Trophoblast cell (in vitro differentiated cells and primary cell): ENCODE results near the gene OR1E2.
A peak's percentile ranks its signal among the peaks of the same experiment; 100 is the strongest.

Source experiments
- DNase-seq, 2 donors: peaks; one replicate each; pipeline ENCODE4 v3.0.0-alpha.2; 2016
- H2AFZ ChIP-seq: 2 replicates; pipeline ENCODE4 v1.6.1; 2013; ENCODE audit warnings: low read length, moderate library complexity, mild to moderate bottlenecking; ENCODE audit not compliant: insufficient read depth, poor library complexity
- H2AK5ac ChIP-seq: 2 replicates; pipeline ENCODE4 v1.6.1; 2013; ENCODE audit warnings: mild to moderate bottlenecking, low read length
- H2BK120ac ChIP-seq: 2 replicates; pipeline ENCODE4 v1.6.1; 2013; ENCODE audit warnings: low read length, mild to moderate bottlenecking, moderate library complexity; ENCODE audit not compliant: insufficient read depth, poor library complexity
- H2BK12ac ChIP-seq: 2 replicates; pipeline ENCODE4 v1.6.1; 2013; ENCODE audit warnings: mild to moderate bottlenecking, low read length, moderate library complexity
- H2BK5ac ChIP-seq: 2 replicates; pipeline ENCODE4 v1.6.1; 2013; ENCODE audit warnings: low read length, low read depth, moderate library complexity, mild to moderate bottlenecking; ENCODE audit not compliant: poor library complexity
- H3K14ac ChIP-seq: 2 replicates; pipeline ENCODE4 v1.6.1; 2013; ENCODE audit warnings: mild to moderate bottlenecking, low read length
- H3K18ac ChIP-seq: 2 replicates; pipeline ENCODE4 v1.6.1; 2013; ENCODE audit warnings: mild to moderate bottlenecking, low read length
- H3K23ac ChIP-seq: 2 replicates; pipeline ENCODE4 v1.6.1; 2013; ENCODE audit warnings: low read length
- H3K27ac ChIP-seq: 2 replicates; pipeline ENCODE4 v1.5.1; 2013; ENCODE audit warnings: low read depth, mild to moderate bottlenecking, inconsistent platforms, low read length, moderate library complexity
- H3K27me3 ChIP-seq: 2 replicates; pipeline ENCODE4 v1.6.1; 2013; ENCODE audit warnings: inconsistent platforms, mild to moderate bottlenecking, low read length, moderate library complexity; ENCODE audit not compliant: insufficient read depth
- H3K36me3 ChIP-seq, 2 experiments: 1 replicate in 1 of 2; 2 replicates in 1 of 2; pipeline ENCODE4 v1.6.1; 2013; ENCODE audit warnings: low read length in 2 of 2, mild to moderate bottlenecking in 2 of 2, moderate library complexity in 1 of 2; ENCODE audit not compliant: insufficient read depth in 2 of 2, control insufficient read depth in 1 of 2
- H3K4ac ChIP-seq: 2 replicates; pipeline ENCODE4 v1.6.1; 2013; ENCODE audit warnings: low read depth, mild to moderate bottlenecking, low read length, moderate library complexity
- H3K4me1 ChIP-seq, 2 experiments: 1 replicate in 1 of 2; 2 replicates in 1 of 2; pipeline ENCODE4 v1.6.1; 2013; ENCODE audit warnings: low read length in 2 of 2, mild to moderate bottlenecking in 2 of 2, moderate library complexity in 1 of 2; ENCODE audit not compliant: insufficient read depth in 2 of 2, control insufficient read depth in 1 of 2
- H3K4me2 ChIP-seq: 2 replicates; pipeline ENCODE4 v1.6.1; 2013; ENCODE audit warnings: inconsistent platforms, mild to moderate bottlenecking, low read length, moderate library complexity
- H3K4me3 ChIP-seq: 2 replicates; pipeline ENCODE4 v1.5.1; 2013; ENCODE audit warnings: mild to moderate bottlenecking, low read depth, low read length, inconsistent platforms
- H3K79me1 ChIP-seq: one replicate; pipeline ENCODE4 v1.6.1; 2013; ENCODE audit warnings: low read length
- H3K79me2 ChIP-seq: 2 replicates; pipeline ENCODE4 v1.6.1; 2013; ENCODE audit warnings: low read length, mild to moderate bottlenecking; ENCODE audit not compliant: control insufficient read depth, insufficient read depth, poor library complexity
- H3K9ac ChIP-seq: 2 replicates; pipeline ENCODE4 v1.6.1; 2013; ENCODE audit warnings: mild to moderate bottlenecking, low read length
- H3K9me3 ChIP-seq: 2 replicates; pipeline ENCODE4 v1.6.1; 2013; ENCODE audit warnings: low read depth, mild to moderate bottlenecking, control low read depth, inconsistent platforms, low read length; ENCODE audit not compliant: insufficient read depth
- H4K12ac ChIP-seq: 2 replicates; pipeline ENCODE4 v1.6.1; 2013; ENCODE audit warnings: low read depth, mild to moderate bottlenecking, low read length, moderate library complexity
- H4K8ac ChIP-seq: 2 replicates; pipeline ENCODE4 v1.6.1; 2013; ENCODE audit warnings: low read depth, mild to moderate bottlenecking, low read length, moderate library complexity
- H4K91ac ChIP-seq: one replicate; pipeline ENCODE4 v1.6.1; 2013; ENCODE audit warnings: low read depth, mild to moderate bottlenecking, low read length, moderate library complexity
- WGBS: extraction: QIAGEN DNeasy Blood & Tissue Kit; methylation state at CpG from one replicate; pipeline ENCODE4 v1.1.7; 2013; ENCODE audit warnings: missing lambda C conversion rate; ENCODE audit not compliant: insufficient read length, insufficient coverage; ENCODE audit errors: extremely low coverage; 5-methylcytosine and 5-hydroxymethylcytosine counted together

OR1E2 gene

GRCh38 chr17:3475251-3475685 is 41.6 kb upstream of the OR1E2 start:
- Histone ChIP-seq H3K14ac (no peak overlapping the region), H3K4ac (no peak overlapping the region), H3K36me3 (no peaks in the 10 kb centered on the region), H3K23ac (no peak overlapping the region), H2BK5ac (no peak overlapping the region), H3K18ac (no peak overlapping the region), H3K79me2 (no peaks in the 10 kb centered on the region), H2BK120ac (no peak overlapping the region), H3K9ac (no peak overlapping the region), H3K9me3 (no peaks in the 10 kb centered on the region), H4K12ac (no peak overlapping the region), H3K4me3 (no peak overlapping the region), H3K27me3 (no peaks in the 10 kb centered on the region), H2BK12ac (no peak overlapping the region), H2AFZ (no peak overlapping the region), H3K79me1 (no peaks in the 10 kb centered on the region), H3K27ac (no peak overlapping the region), H3K4me1 (peaks cover 0 to under 1% of the 10 kb centered on the region in 2 experiments), H4K8ac (no peak overlapping the region), H3K4me2 (no peak overlapping the region), H2AK5ac (no peak overlapping the region), H4K91ac (no peak overlapping the region)
- no CpG with 5 or more reads among the region's 4 CpGs for WGBS
- peak in 1 of 2 donors; percentile 14 for DNase-seq

GRCh38 chr17:3474212-3474611 is 40.6 kb upstream of the OR1E2 start:
- no peak overlapping the region for H2BK12ac ChIP-seq
- no peaks in the 10 kb centered on the region for H3K4me1 ChIP-seq
- no peak overlapping the region for H2AK5ac ChIP-seq
- WGBS, result no CpG with 5 or more reads among the region's 3 CpGs
- no peaks in the 10 kb centered on the region for H3K79me1 ChIP-seq
- H3K27ac ChIP-seq, result no peak overlapping the region
- H2AFZ ChIP-seq, result no peak overlapping the region
- no peaks in the 10 kb centered on the region for H3K36me3 ChIP-seq
- no peak overlapping the region for H3K18ac ChIP-seq
- no peaks in the 10 kb centered on the region for H3K9me3 ChIP-seq
- no peak overlapping the region for H4K91ac ChIP-seq
- H3K23ac ChIP-seq, result no peak overlapping the region
- H3K4ac ChIP-seq, result no peak overlapping the region
- H3K9ac ChIP-seq, result no peak overlapping the region
- no peaks in the 10 kb centered on the region for H3K27me3 ChIP-seq
- no peak overlapping the region for H2BK120ac ChIP-seq
- no peak overlapping the region for H2BK5ac ChIP-seq
- no peak overlapping the region for H3K4me3 ChIP-seq
- DNase-seq, result peak in 1 of 2 donors; percentile 49
- H4K8ac ChIP-seq, result no peak overlapping the region
- no peak overlapping the region for H3K4me2 ChIP-seq
- H3K14ac ChIP-seq, result no peak overlapping the region
- no peak overlapping the region for H4K12ac ChIP-seq
- no peaks in the 10 kb centered on the region for H3K79me2 ChIP-seq

GRCh38 chr17:3472137-3472536 is 38.5 kb upstream of the OR1E2 start:
- no peak overlapping the region for H3K14ac ChIP-seq

GRCh38 chr17:3471599-3471998 is 38.0 kb upstream of the OR1E2 start, which contains the start of gene SPATA22:
TSS of gene SPATA22 (minus strand) at chr17:3471819. CDS start at chr17:3469325, 2,494 bp downstream.
- Histone ChIP-seq H3K4me3 (no peak within 1 kb of the TSS), H4K8ac (no peak within 1 kb of the TSS), H4K12ac (no peak within 1 kb of the TSS), H2BK120ac (no peak within 1 kb of the TSS), H3K18ac (no peak within 1 kb of the TSS), H4K91ac (no peak within 1 kb of the TSS), H3K36me3 (no peaks in the 10 kb centered on the region), H3K79me1 (no peaks in the 10 kb centered on the region), H3K9ac (no peak within 1 kb of the TSS), H2AK5ac (no peak within 1 kb of the TSS), H3K4ac (no peak within 1 kb of the TSS), H2AFZ (no peak within 1 kb of the TSS), H2BK12ac (no peak within 1 kb of the TSS), H3K79me2 (no peaks in the 10 kb centered on the region), H2BK5ac (no peak within 1 kb of the TSS), H3K4me2 (no peak within 1 kb of the TSS), H3K27me3 (no peaks in the 10 kb centered on the region), H3K27ac (no peak within 1 kb of the TSS), H3K23ac (no peak within 1 kb of the TSS), H3K14ac (no peak within 1 kb of the TSS), H3K4me1 (no peaks in the 10 kb centered on the region), H3K9me3 (no peaks in the 10 kb centered on the region)
- no peak for DNase-seq
- WGBS, result no CpG with 5 or more reads among the region's 38 CpGs

More at GRCh38 chr17:3472137-3472536, 38.5 kb upstream of the OR1E2 start:
- Histone ChIP-seq H2BK12ac (no peak overlapping the region), H3K79me2 (no peaks in the 10 kb centered on the region), H2AK5ac (no peak overlapping the region), H3K9ac (no peak overlapping the region), H2BK120ac (no peak overlapping the region), H3K4me2 (no peak overlapping the region), H3K4me3 (no peak overlapping the region), H3K18ac (no peak overlapping the region), H3K4me1 (no peaks in the 10 kb centered on the region), H2AFZ (no peak overlapping the region), H4K8ac (no peak overlapping the region), H3K27ac (no peak overlapping the region), H3K9me3 (no peaks in the 10 kb centered on the region), H2BK5ac (no peak overlapping the region), H4K91ac (no peak overlapping the region), H3K4ac (no peak overlapping the region), H3K27me3 (no peaks in the 10 kb centered on the region), H4K12ac (no peak overlapping the region), H3K36me3 (no peaks in the 10 kb centered on the region), H3K23ac (no peak overlapping the region), H3K79me1 (no peaks in the 10 kb centered on the region)
- DNase-seq, result no peak
- WGBS, result no CpG with 5 or more reads among the region's 21 CpGs
